Heart left ventricle (tissue), 16 donors: Measurements from ENCODE around the gene GREM1. TPM values are rescaled to one million over a fixed set of nuclear protein-coding genes. Genes with fewer than 3 reads are reported as not detected.

Experiments used
- ATAC-seq, 4 donors: fragments of 200-7000 bp; cut with Tn5 transposase; one replicate each; pipeline ENCODE4 v1.9.1; 2020 to 2022; ENCODE audit warnings: moderate library complexity in 4 of 4, mild to moderate bottlenecking in 3 of 4, moderate number of reproducible peaks in 1 of 4
- DNase-seq, 5 donors: peaks; one replicate each; pipeline ENCODE4 v3.0.0-alpha.2; 2020
- H3K27ac ChIP-seq, 12 donors: fragments of 200-600 bp; sonication (generic) in 4 of 12; one replicate each; pipeline versions ENCODE4 v1.5.0 to v1.8.0; 2016 to 2022; ENCODE audit warnings: mild to moderate bottlenecking in 2 of 12
- H3K27me3 ChIP-seq, 9 donors: fragments of 200-600 bp; sonication (generic) in 2 of 9; one replicate each; pipeline versions ENCODE4 v1.5.1 to v1.8.0; 2016 to 2022; ENCODE audit warnings: mild to moderate bottlenecking in 3 of 9
- H3K36me3 ChIP-seq, 9 donors: fragments of 200-600 bp; sonication (generic) in 2 of 9; one replicate each; pipeline versions ENCODE4 v1.5.0 to v1.8.0; 2018 to 2022; ENCODE audit warnings: mild to moderate bottlenecking in 2 of 9
- H3K4me1 ChIP-seq, 12 donors: fragments of 200-600 bp; sonication (generic) in 4 of 12; one replicate each; pipeline versions ENCODE4 v1.5.0 to v1.8.0; 2016 to 2022; ENCODE audit warnings: mild to moderate bottlenecking in 3 of 12
- H3K4me3 ChIP-seq, 12 donors: fragments of 200-600 bp; sonication (generic) in 4 of 12; one replicate each; pipeline versions ENCODE4 v1.5.0 to v1.8.0; 2017 to 2022; ENCODE audit warnings: mild to moderate bottlenecking in 9 of 12, moderate library complexity in 4 of 12
- H3K9me3 ChIP-seq, 12 donors: fragments of 200-600 bp; sonication (generic) in 4 of 12; one replicate each; pipeline versions ENCODE4 v1.5.0 to v1.8.0; 2016 to 2022; ENCODE audit warnings: mild to moderate bottlenecking in 1 of 12
- CTCF ChIP-seq, 12 donors: fragments of 200-600 bp; sonication (generic) in 4 of 12; IDR thresholded peaks; one replicate each; pipeline versions ENCODE4 v1.5.0 to v1.8.0; 2018 to 2022; ENCODE audit warnings: antibody characterized with exemption in 12 of 12, mild to moderate bottlenecking in 5 of 12
- POLR2A ChIP-seq, 2 donors: fragments of 450-650 bp; IDR thresholded peaks; one replicate each; pipeline ENCODE4 v1.6.1; 2017; ENCODE audit warnings: antibody characterized with exemption in 2 of 2, mild to moderate bottlenecking in 2 of 2, moderate library complexity in 2 of 2
- WGBS, 4 donors: extraction: QIAGEN DNeasy Blood & Tissue Kit in 2 of 4; methylation state at CpG; one replicate each; pipeline versions ENCODE4 v1.1.5 to v1.1.7; 2013 to 2018; 5-methylcytosine and 5-hydroxymethylcytosine counted together
- intact Hi-C, 10 donors: fragments of 100-400 bp; cut with DNase I; formaldehyde crosslinking; loops; one replicate each; pipeline versions ENCODE4 v1.11.1 to v1.14.2; 2022
- polyA plus RNA-seq, 2 donors: library from polyadenylated mRNA; stranded (reverse); fragments of 200-250 nt; gene quantifications; one replicate each; pipeline ENCODE4 v1.2.3, GENCODE V29; 2013
- total RNA-seq, 9 donors: library from RNA; depleted of rRNA in 2 of 9; stranded (reverse); fragments of >200 nt in 2 of 9; fragmentation: NEBNext Ultra II Directional in 3 of 9; extraction: Animal tissue kit (Norgen Biotek cat#: 25700) in 3 of 9; gene quantifications; one replicate each; pipeline versions ENCODE4 v1.1.0 to v1.2.4, GENCODE V29; 2016 to 2023
- donor health status: ischemic (EF 13 %, LVEDD 7.1; RV severe dilation, severe dysfunction).
- donor health status: healthy with polysubstance abuse.
- donor health status: DM: no; HTN: yes; CAD: no.
- donor health status: DM: no; HTN: no; CAD: no.
- donor health status: ischemic (EF 25% LVEDD 6.9; RV normal size, moderate dysfunction).
- donor health status: ischemic (EF 25% LVEDD 5.7; RV mildly dilated, moderate dysfunction).
- donor health status: healthy.
- donor health status: DM: yes; HTN: yes; CAD: no.
- donor health status: ischemic (EF 35%, LVEDD 5.7; RV mildly dilated, moderate dysfunction).
- donor health status: nonischemic (EF 11% LVEDD 7.7; RV severe dilation, severe dysfunction).
- donor health status: DM: yes; HTN: yes; CAD: no.
- donor health status: PGD.
- donor health status: ischemic (EF 29% LVEDD 5.4; RV normal size, mild dysfunction).
- donor health status: nonischemic (EF 23%, LVEDD 6.1; RV moderate dilation, normal function).

The GREM1 gene
- total and polyA plus RNA-seq, 11 donors = 0.04 to 2.3 (median 0.12) TPM; not detected in 6

- TF ChIP-seq POLR2A (IDR thresholded peaks at IDR 0.05) = no peak
- no peak for TF ChIP-seq CTCF (IDR thresholded peaks at IDR 0.05)
- Histone ChIP-seq H3K36me3 (no peaks in the 10 kb centered on the region), H3K27ac (no peak overlapping the region), H3K9me3 (no peaks in the 10 kb centered on the region), H3K4me1 (no peaks in the 10 kb centered on the region), H3K4me3 (no peak overlapping the region), H3K27me3 (no peaks in the 10 kb centered on the region)
- ATAC-seq (no peak), DNase-seq (no peak)
- intact Hi-C loops = loop anchor here in 1 of 10 donors (5.0 kb wide), 1 partner anchor 51 kb away; no protein-coding TSS in a partner anchor
- 54 to 61% (median 55%) methylated on average over 5 of the region's 5 CpGs for WGBS, 4 donors
These were observed 70.1 kb downstream of the GREM1 start for GRCh38 chr15:32787949-32788348.

- no peak for TF ChIP-seq POLR2A (IDR thresholded peaks at IDR 0.05)
- TF ChIP-seq CTCF (IDR thresholded peaks at IDR 0.05) = no peak
- no peak for ATAC-seq
These were observed 72.7 kb downstream of the GREM1 start for GRCh38 chr15:32790352-32790999.

DNA sequence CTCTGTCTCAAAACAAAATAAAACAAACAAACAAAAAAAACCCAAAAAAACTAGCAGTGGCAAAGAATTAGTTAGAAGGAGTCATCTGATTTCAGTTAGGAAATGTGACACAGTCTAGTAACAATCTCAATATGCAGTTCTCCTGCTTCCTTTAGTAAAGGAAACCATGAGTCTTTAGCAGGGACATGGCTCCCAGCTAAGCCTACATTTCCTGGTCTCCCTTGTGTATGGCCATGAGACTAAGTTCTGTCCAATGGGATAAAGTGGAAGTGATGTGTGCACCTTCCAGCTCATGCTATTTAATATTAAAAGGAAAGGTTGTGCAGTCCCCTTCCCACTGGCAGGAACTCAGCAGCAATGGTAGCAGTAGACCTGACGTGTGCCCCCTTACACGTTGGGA, 74.6 kb downstream of the GREM1 start:
- ATAC-seq (no peak), DNase-seq (no peak)
- intact Hi-C loops = loop anchor here in 1 of 10 donors (10.0 kb wide), 1 partner anchor 118 kb away; no protein-coding TSS in a partner anchor
- TF ChIP-seq CTCF (IDR thresholded peaks at IDR 0.05) = no peak
- no peak for TF ChIP-seq POLR2A (IDR thresholded peaks at IDR 0.05)
- no peaks in the 10 kb centered on the region for H3K27me3 ChIP-seq
- H3K9me3 ChIP-seq = no peaks in the 10 kb centered on the region
- H3K4me1 ChIP-seq = no peaks in the 10 kb centered on the region
- peaks cover 0 to 7% (median 0%) of the 10 kb centered on the region in 9 donors for H3K36me3 ChIP-seq
- no peak overlapping the region for H3K4me3 ChIP-seq
- 60 to 86% (median 83%) methylated on average over 2 of the region's 2 CpGs for WGBS, 4 donors
- H3K27ac ChIP-seq = no peak overlapping the region

More at GRCh38 chr15:32790352-32790999, 72.7 kb downstream of the GREM1 start:
- Histone ChIP-seq H3K4me1 (no peaks in the 10 kb centered on the region), H3K9me3 (no peaks in the 10 kb centered on the region), H3K27me3 (no peaks in the 10 kb centered on the region), H3K27ac (no peak overlapping the region), H3K4me3 (no peak overlapping the region), H3K36me3 (no peaks in the 10 kb centered on the region)
- intact Hi-C loops = loop anchor here in 1 of 10 donors (10.0 kb wide), 1 partner anchor 116 kb away; no protein-coding TSS in a partner anchor
- no peak for DNase-seq
- WGBS, 4 donors = 81 to 93% (median 88%) methylated on average over 2 of the region's 2 CpGs

Other genes starting within 250 kb of the GREM1 start
- gene GOLGA8N, start 124.5 kb upstream of the GREM1 start, total RNA-seq = 10 to 100 TPM in 1 of 9 donors, 1 to 10 TPM in 8; 3.8 to 10.2 (median 5.1) TPM
- gene GOLGA8N, start 124.5 kb upstream of the GREM1 start, polyA plus RNA-seq = 10 to 100 TPM in 1 of 2 donors, 1 to 10 TPM in 1; 1.7 to 12.6 TPM
- 10 to 100 TPM in 1 of 9 donors, 1 to 10 TPM in 6, under 1 TPM in 2; 0.91 to 11.1 (median 1.9) TPM for gene ARHGAP11A, start 102.5 kb upstream of the GREM1 start, total RNA-seq
- under 1 TPM; 0.61 to 0.87 TPM for gene ARHGAP11A, start 102.5 kb upstream of the GREM1 start, polyA plus RNA-seq
- 1 to 10 TPM in 2 of 9 donors, under 1 TPM in 1, not detected in 6; 0.54 to 5.3 (median 1.1) TPM for gene SCG5, start 76.3 kb upstream of the GREM1 start, total RNA-seq
- gene SCG5, start 76.3 kb upstream of the GREM1 start, polyA plus RNA-seq = under 1 TPM in 1 of 2 donors, not detected in 1; 0.54 TPM